ENCODE data around the gene TAX1BP3.

DNA sequence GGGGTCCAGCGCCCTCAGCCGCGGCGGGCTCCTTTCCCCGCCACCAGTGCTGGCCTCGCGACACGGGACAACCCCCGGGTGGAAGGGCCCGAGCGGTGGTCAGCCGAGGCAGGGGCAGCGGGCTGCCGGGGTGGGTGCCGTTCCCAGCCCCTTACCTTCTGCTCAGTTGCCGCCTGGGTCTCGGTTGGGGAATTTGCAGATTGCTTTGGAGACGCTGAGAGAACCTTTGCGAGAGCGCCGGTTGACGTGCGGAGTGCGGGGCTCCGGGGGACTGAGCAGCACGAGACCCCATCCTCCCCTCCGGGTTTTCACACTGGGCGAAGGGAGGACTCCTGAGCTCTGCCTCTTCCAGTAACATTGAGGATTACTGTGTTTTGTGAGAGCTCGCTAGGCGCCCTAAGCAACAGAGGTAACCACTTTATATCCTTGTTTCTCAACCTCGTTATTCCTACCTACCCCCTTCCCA, 31.4 kb downstream of the TAX1BP3 start:
- TF ChIP-seq, protein P1, sequence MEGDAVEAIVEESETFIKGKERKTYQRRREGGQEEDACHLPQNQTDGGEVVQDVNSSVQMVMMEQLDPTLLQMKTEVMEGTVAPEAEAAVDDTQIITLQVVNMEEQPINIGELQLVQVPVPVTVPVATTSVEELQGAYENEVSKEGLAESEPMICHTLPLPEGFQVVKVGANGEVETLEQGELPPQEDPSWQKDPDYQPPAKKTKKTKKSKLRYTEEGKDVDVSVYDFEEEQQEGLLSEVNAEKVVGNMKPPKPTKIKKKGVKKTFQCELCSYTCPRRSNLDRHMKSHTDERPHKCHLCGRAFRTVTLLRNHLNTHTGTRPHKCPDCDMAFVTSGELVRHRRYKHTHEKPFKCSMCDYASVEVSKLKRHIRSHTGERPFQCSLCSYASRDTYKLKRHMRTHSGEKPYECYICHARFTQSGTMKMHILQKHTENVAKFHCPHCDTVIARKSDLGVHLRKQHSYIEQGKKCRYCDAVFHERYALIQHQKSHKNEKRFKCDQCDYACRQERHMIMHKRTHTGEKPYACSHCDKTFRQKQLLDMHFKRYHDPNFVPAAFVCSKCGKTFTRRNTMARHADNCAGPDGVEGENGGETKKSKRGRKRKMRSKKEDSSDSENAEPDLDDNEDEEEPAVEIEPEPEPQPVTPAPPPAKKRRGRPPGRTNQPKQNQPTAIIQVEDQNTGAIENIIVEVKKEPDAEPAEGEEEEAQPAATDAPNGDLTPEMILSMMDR (conservative IDR thresholded peaks at IDR 0.05; ENCODE audit: low read depth in 2 of 2): no peak
- no peak for TF ChIP-seq EZH2 (IDR thresholded peaks at IDR 0.05; ENCODE audit: low read depth, unreplicated experiment)
- TF ChIP-seq, protein P2, sequence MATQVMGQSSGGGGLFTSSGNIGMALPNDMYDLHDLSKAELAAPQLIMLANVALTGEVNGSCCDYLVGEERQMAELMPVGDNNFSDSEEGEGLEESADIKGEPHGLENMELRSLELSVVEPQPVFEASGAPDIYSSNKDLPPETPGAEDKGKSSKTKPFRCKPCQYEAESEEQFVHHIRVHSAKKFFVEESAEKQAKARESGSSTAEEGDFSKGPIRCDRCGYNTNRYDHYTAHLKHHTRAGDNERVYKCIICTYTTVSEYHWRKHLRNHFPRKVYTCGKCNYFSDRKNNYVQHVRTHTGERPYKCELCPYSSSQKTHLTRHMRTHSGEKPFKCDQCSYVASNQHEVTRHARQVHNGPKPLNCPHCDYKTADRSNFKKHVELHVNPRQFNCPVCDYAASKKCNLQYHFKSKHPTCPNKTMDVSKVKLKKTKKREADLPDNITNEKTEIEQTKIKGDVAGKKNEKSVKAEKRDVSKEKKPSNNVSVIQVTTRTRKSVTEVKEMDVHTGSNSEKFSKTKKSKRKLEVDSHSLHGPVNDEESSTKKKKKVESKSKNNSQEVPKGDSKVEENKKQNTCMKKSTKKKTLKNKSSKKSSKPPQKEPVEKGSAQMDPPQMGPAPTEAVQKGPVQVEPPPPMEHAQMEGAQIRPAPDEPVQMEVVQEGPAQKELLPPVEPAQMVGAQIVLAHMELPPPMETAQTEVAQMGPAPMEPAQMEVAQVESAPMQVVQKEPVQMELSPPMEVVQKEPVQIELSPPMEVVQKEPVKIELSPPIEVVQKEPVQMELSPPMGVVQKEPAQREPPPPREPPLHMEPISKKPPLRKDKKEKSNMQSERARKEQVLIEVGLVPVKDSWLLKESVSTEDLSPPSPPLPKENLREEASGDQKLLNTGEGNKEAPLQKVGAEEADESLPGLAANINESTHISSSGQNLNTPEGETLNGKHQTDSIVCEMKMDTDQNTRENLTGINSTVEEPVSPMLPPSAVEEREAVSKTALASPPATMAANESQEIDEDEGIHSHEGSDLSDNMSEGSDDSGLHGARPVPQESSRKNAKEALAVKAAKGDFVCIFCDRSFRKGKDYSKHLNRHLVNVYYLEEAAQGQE (IDR thresholded peaks at IDR 0.05; ENCODE audit: unreplicated experiment): no peak

All from GM23338 (cell line).